GM23248 (cell line): ENCODE measurements around the gene NPM1. TPM values are rescaled to one million over a fixed set of nuclear protein-coding genes. Genes with fewer than 3 reads are reported as not detected.
"Not testable (repeated sequence)": the region's sequence is repeated elsewhere in the genome, so short reads cannot be mapped to it uniquely, and the experiment has no call there.

Source experiments
- DNase-seq: peaks from one replicate; pipeline ENCODE4 v3.0.0-alpha.2; 2015
- H2AFZ ChIP-seq: fragments of 200-600 bp; sonication (generic); 2 replicates; pipeline ENCODE4 v1.6.1; 2016; ENCODE audit warnings: antibody characterized with exemption
- H3F3A ChIP-seq: fragments of 200-600 bp; sonication (generic); 2 replicates; pipeline ENCODE4 v1.6.1; 2016; ENCODE audit warnings: mild to moderate bottlenecking, antibody characterized with exemption, mixed run types; ENCODE audit not compliant: insufficient read depth
- H3K27ac ChIP-seq: fragments of 200-600 bp; sonication (generic); 2 replicates; pipeline ENCODE4 v1.5.1; 2016; ENCODE audit warnings: mild to moderate bottlenecking
- H3K27me3 ChIP-seq: fragments of 200-600 bp; sonication (generic); replicated peaks from 2 replicates; pipeline ENCODE4 v1.6.1; 2016; ENCODE audit warnings: mild to moderate bottlenecking; ENCODE audit not compliant: insufficient read depth
- H3K36me3 ChIP-seq: fragments of 200-600 bp; sonication (generic); 2 replicates; pipeline ENCODE4 v1.6.1; 2016; ENCODE audit warnings: low read depth, mild to moderate bottlenecking
- H3K4me1 ChIP-seq: fragments of 200-600 bp; sonication (generic); 2 replicates; pipeline ENCODE4 v1.6.1; 2016; ENCODE audit warnings: mild to moderate bottlenecking; ENCODE audit not compliant: insufficient read depth
- H3K4me2 ChIP-seq: fragments of 200-600 bp; sonication (generic); one replicate; pipeline ENCODE4 v1.6.1; 2016; ENCODE audit warnings: mild to moderate bottlenecking; ENCODE audit not compliant: unreplicated experiment
- H3K4me3 ChIP-seq: fragments of 200-600 bp; sonication (generic); 2 replicates; pipeline ENCODE4 v1.5.1; 2016; ENCODE audit warnings: mild to moderate bottlenecking
- H3K79me2 ChIP-seq: fragments of 200-600 bp; sonication (generic); 2 replicates; pipeline ENCODE4 v1.6.1; 2016; ENCODE audit warnings: mild to moderate bottlenecking; ENCODE audit not compliant: insufficient read depth
- H3K9ac ChIP-seq: fragments of 200-600 bp; sonication (generic); 2 replicates; pipeline ENCODE4 v1.6.1; 2016; ENCODE audit warnings: mild to moderate bottlenecking
- H3K9me2 ChIP-seq: fragments of 200-600 bp; sonication (generic); 2 replicates; pipeline ENCODE4 v1.6.1; 2016; ENCODE audit warnings: mixed run types, mild to moderate bottlenecking, moderate library complexity; ENCODE audit not compliant: insufficient read depth
- H3K9me3 ChIP-seq: fragments of 200-600 bp; sonication (generic); one replicate; pipeline ENCODE4 v1.6.1; 2017; ENCODE audit warnings: low read depth
- H4K20me1 ChIP-seq: fragments of 200-600 bp; sonication (generic); 2 replicates; pipeline ENCODE4 v1.6.0; 2016; ENCODE audit not compliant: insufficient read depth
- EZH2 ChIP-seq: fragments of 200-600 bp; sonication (generic); IDR thresholded peaks from 2 replicates; pipeline ENCODE4 v1.6.1; 2018; ENCODE audit warnings: antibody characterized with exemption, mild to moderate bottlenecking; ENCODE audit not compliant: insufficient read depth, poor library complexity, severe bottlenecking
- EZH2phosphoT487 ChIP-seq: fragments of 200-600 bp; sonication (generic); IDR thresholded peaks from 2 replicates; pipeline ENCODE4 v1.6.1; 2018; ENCODE audit warnings: antibody characterized with exemption, moderate library complexity, mild to moderate bottlenecking, low read depth; ENCODE audit not compliant: insufficient read depth
- WGBS, 2 experiments: methylation state at CpG; one replicate each; pipeline ENCODE4 v1.1.6; 2015 to 2017; ENCODE audit warnings: low lambda C conversion rate in 2 of 2, low coverage in 1 of 2; ENCODE audit errors: missing lambda C conversion rate in 2 of 2; 5-methylcytosine and 5-hydroxymethylcytosine counted together
- in situ Hi-C: fragments of 300-500 bp; cut with MboI; formaldehyde crosslinking; loops from 2 replicates; pipeline ENCODE4 v1.15.0; 2020
- polyA plus RNA-seq: library from polyadenylated mRNA; unstranded; fragments of >200 nt; fragmentation: Nextera tagmentation; extraction: Ambion mirVana; gene quantifications from 2 replicates; pipeline ENCODE4 v1.2.1, GENCODE V29; 2016
- total RNA-seq: library from RNA; depleted of rRNA; stranded (reverse); fragments of >200 nt; shearing (Covaris generic); gene quantifications from 2 replicates; pipeline ENCODE4 v1.2.3, GENCODE V29; 2014

The NPM1 gene
- total and polyA plus RNA-seq, 2 experiments from 2014 or later, result 584 to 757 TPM

GRCh38 chr5:171369056-171369455, 18.6 kb upstream of the NPM1 start:
- no peak overlapping the region for H3K9ac ChIP-seq
- H3K79me2 ChIP-seq, result no peaks in the 10 kb centered on the region
- no peaks in the 10 kb centered on the region for H3F3A ChIP-seq
- no peak overlapping the region for H3K4me2 ChIP-seq
- peaks cover 3% of the 10 kb centered on the region; the same call in 1 of the 2 replicates for H3K27me3 ChIP-seq
- H2AFZ ChIP-seq, result no peak overlapping the region
- WGBS, 2 experiments, result 86 to 93% methylated on average over 6 of the region's 6 CpGs
- H4K20me1 ChIP-seq, result no peaks in the 10 kb centered on the region; the same call in 1 of the 2 replicates
- H3K27ac ChIP-seq, result no peak overlapping the region
- H3K9me3 ChIP-seq, result no peaks in the 10 kb centered on the region
- TF ChIP-seq EZH2phosphoT487 (no peak), EZH2 (no peak)
- no peaks in the 10 kb centered on the region for H3K4me1 ChIP-seq
- H3K36me3 ChIP-seq, result no peaks in the 10 kb centered on the region
- in situ Hi-C loops, result no loop called here
- no peak for DNase-seq
- H3K4me3 ChIP-seq, result no peak overlapping the region
- no peaks in the 10 kb centered on the region for H3K9me2 ChIP-seq

DNA sequence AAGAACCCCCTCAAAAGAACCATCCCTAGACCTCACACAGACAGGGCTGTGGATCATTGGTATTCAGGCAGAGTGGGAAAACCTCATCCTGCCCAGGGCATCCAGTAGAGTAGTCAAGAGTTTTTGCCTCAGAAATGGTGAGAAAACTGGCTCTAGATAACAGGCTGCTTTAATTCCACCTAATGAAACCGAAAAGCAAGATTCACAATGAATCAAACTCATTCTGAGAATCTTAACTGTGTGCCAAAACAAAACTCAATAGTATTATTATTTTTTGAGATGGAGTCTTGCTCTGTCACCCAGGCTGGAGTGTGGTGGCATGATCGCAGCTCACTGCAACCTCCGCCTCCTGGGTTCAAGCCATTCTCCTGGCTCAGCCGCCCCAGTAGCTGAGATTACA, 17.8 kb upstream of the NPM1 start:
- 59 to 79% methylated on average over 4 of the region's 4 CpGs for WGBS, 2 experiments
- in situ Hi-C loops, result no loop called here
- Histone ChIP-seq H2AFZ (no peak overlapping the region), H3K79me2 (no peaks in the 10 kb centered on the region), H3K9ac (no peak overlapping the region), H3K4me1 (no peaks in the 10 kb centered on the region), H3K4me3 (no peak overlapping the region), H3K36me3 (no peaks in the 10 kb centered on the region), H3K9me2 (no peaks in the 10 kb centered on the region), H3K9me3 (no peaks in the 10 kb centered on the region), H4K20me1 (no peaks in the 10 kb centered on the region), H3K27me3 (no peaks in the 10 kb centered on the region; the same call in 1 of the 2 replicates), H3F3A (no peaks in the 10 kb centered on the region), H3K27ac (no peak overlapping the region), H3K4me2 (no peak overlapping the region)
- no peak for TF ChIP-seq EZH2phosphoT487
- TF ChIP-seq EZH2, result no peak
- no peak for DNase-seq

GRCh38 chr5:171370881-171371280, 16.8 kb upstream of the NPM1 start:
- DNase-seq, H3K79me2 ChIP-seq, H3K4me3 ChIP-seq, H3K27me3 ChIP-seq, H3K27ac ChIP-seq, H3K36me3 ChIP-seq, H3K4me2 ChIP-seq, H3F3A ChIP-seq, H4K20me1 ChIP-seq, H2AFZ ChIP-seq, H3K9me3 ChIP-seq, H3K9me2 ChIP-seq, in situ Hi-C loops, H3K9ac ChIP-seq, H3K4me1 ChIP-seq: not testable (repeated sequence)
- 40 to 46% methylated on average over 10 of the region's 10 CpGs for WGBS, 2 experiments

DNA sequence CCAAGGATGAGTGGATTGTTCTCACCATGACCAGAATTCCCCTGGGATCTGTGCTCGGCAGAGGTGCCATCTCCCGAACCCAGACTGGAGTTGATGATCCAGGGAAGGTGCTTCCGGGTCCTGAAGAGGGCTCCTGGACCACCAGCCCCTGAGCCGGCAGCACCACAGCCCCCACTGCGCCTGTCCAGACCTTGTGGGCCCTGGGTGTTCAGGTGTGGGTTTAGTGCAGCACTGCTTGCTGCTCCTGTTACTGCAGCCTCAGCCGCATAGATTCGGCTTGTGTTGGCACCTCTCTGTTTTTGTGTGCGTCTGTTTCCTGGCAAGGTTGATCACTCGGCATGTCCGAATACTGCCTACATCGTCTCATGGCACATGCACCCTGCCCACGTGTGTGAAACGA, 16.3 kb upstream of the NPM1 start:
- 58 to 70% methylated on average over 13 of the region's 13 CpGs for WGBS, 2 experiments
- no peaks in the 10 kb centered on the region for H3K9me2 ChIP-seq
- no peaks in the 10 kb centered on the region for H4K20me1 ChIP-seq
- no peaks in the 10 kb centered on the region for H3K4me1 ChIP-seq
- no peak overlapping the region for H3K4me2 ChIP-seq
- no peaks in the 10 kb centered on the region; the same call in 1 of the 2 replicates for H3K27me3 ChIP-seq
- H3K9ac ChIP-seq, result no peak overlapping the region
- no peak overlapping the region for H2AFZ ChIP-seq
- H3F3A ChIP-seq, result no peaks in the 10 kb centered on the region
- no peaks in the 10 kb centered on the region for H3K36me3 ChIP-seq
- H3K27ac ChIP-seq, result no peak overlapping the region
- peak; percentile 8 for DNase-seq
- H3K4me3 ChIP-seq, result no peak overlapping the region
- H3K79me2 ChIP-seq, result no peaks in the 10 kb centered on the region
- no peaks in the 10 kb centered on the region for H3K9me3 ChIP-seq
- TF ChIP-seq EZH2 (no peak), EZH2phosphoT487 (no peak)
- in situ Hi-C loops, result no loop called here

GRCh38 chr5:171379961-171380360, 7.7 kb upstream of the NPM1 start:
- in situ Hi-C loops, result no loop called here
- Histone ChIP-seq H2AFZ (no peak overlapping the region), H4K20me1 (no peaks in the 10 kb centered on the region), H3K9me2 (no peaks in the 10 kb centered on the region), H3K9ac (no peak overlapping the region), H3K4me2 (no peak overlapping the region), H3K27me3 (no peaks in the 10 kb centered on the region; the same call in 1 of the 2 replicates), H3K27ac (no peak overlapping the region), H3K79me2 (no peaks in the 10 kb centered on the region), H3K36me3 (no peaks in the 10 kb centered on the region), H3K4me1 (no peaks in the 10 kb centered on the region), H3K9me3 (no peaks in the 10 kb centered on the region), H3K4me3 (no peak overlapping the region), H3F3A (no peaks in the 10 kb centered on the region)
- WGBS, 2 experiments, result 91 to 92% methylated on average over 7 of the region's 7 CpGs
- DNase-seq, result no peak
- TF ChIP-seq EZH2 (no peak), EZH2phosphoT487 (no peak)

DNA sequence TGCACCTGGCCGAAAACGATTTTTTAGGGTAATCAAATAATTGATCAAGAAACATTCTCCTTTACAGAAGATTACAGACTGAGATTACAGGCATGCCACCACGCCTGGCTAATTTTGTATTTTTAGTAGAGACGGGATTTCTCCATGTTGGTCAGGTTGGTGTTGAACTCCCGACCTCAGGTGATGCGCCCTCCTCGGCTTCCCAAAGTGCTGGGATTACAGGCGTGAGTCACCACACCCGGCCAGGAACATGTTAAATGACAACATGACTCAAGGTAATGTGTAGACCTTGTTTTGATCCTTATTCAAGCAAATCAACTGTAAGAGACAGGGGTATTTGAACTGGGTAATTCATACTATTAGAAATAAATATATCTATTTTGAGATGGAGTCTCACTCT, 3.2 kb upstream of the NPM1 start:
- H3K36me3 ChIP-seq, H3K4me3 ChIP-seq, H3K9ac ChIP-seq, H2AFZ ChIP-seq, in situ Hi-C loops, H4K20me1 ChIP-seq, H3K27ac ChIP-seq, H3F3A ChIP-seq, H3K4me2 ChIP-seq, H3K4me1 ChIP-seq, H3K27me3 ChIP-seq, H3K9me3 ChIP-seq, DNase-seq, H3K9me2 ChIP-seq: not testable (repeated sequence)
- H3K79me2 ChIP-seq, result peaks cover 17% of the 10 kb centered on the region
- 76 to 79% methylated on average over 9 of the region's 9 CpGs for WGBS, 2 experiments

GRCh38 chr5:171384999-171385398, 2.6 kb upstream of the NPM1 start:
- Histone ChIP-seq H3K79me2 (peaks cover 23% of the 10 kb centered on the region), H3K36me3 (peaks cover 12% of the 10 kb centered on the region), H4K20me1 (peaks cover 15% of the 10 kb centered on the region), H3F3A (peaks cover 15% of the 10 kb centered on the region)
- 89 to 100% methylated on average over 3 of the region's 3 CpGs for WGBS, 2 experiments
- H2AFZ ChIP-seq, H3K4me2 ChIP-seq, H3K9me3 ChIP-seq, H3K4me3 ChIP-seq, H3K9ac ChIP-seq, H3K9me2 ChIP-seq, in situ Hi-C loops, H3K27me3 ChIP-seq, H3K4me1 ChIP-seq, H3K27ac ChIP-seq: not testable (repeated sequence)
- DNase-seq, result peak; percentile 42
